Measurements from ENCODE around the gene INSYN1. TPM values are rescaled to one million over a fixed set of nuclear protein-coding genes. Genes with fewer than 3 reads are reported as not detected.

Gene INSYN1
- total and polyA plus RNA-seq, 2 donors (not counting 3 experiments of a cell fraction or from before 2014, with no cell fraction given) = 0.18 to 0.58 TPM

DNA sequence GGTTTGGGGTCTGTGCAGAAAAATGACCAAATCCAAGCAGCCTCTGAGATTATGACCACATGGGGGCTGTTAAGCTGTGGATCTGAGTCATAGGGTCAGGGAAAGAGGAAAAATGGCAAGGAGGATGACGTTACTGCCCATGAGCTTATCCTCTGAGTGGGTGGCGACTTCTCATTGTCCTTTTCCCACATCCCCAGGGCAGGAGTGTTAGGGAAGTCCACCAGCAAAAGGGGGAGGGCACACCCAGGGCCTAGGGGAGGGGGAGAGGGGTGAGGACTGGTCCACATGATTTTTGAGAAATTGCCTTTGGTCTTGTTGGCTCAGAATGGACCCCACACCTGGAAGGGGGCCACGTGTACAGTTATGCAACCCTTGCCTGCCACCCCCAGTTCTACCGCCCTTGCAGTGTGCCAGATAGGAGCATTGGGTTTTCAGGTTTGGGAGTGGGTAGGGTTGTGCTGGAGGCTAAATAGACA, 66.3 kb downstream of the INSYN1 start:
- BruUV-seq (replicated peaks) = no TSS peak
- DNase-seq (ENCODE audit: low read depth, low spot score) (peak; percentile 80), FAIRE-seq (peak; percentile 95)
- H3K9me3 ChIP-seq (replicated peaks; ENCODE audit: control insufficient read depth, insufficient read depth, low read length) = no peaks in the 10 kb centered on the region
- ChIA-PET POLR2A (no interaction called here), CTCF (interaction anchor here (0.8 to 10.8 kb wide), 8 partner anchors 9 to 446 kb away, joined by 3 to 368 read pairs (median 10); partner anchors contain the start of gene NPTN)
- peak overlapping the region; percentile 56 for H3K4me2 ChIP-seq (ENCODE audit: insufficient read depth, low read length)
- H3K27ac ChIP-seq (ENCODE audit: insufficient read depth, low read depth, low read length) = peak overlapping the region; percentile 48
- H2AFZ ChIP-seq (ENCODE audit: low read depth, low read length) = no peak overlapping the region
- intact Hi-C loops (cut with micrococcal nuclease) = loop anchor here (1.0 kb wide), 1 partner anchor 10 kb away; no protein-coding TSS in a partner anchor
- H3K9ac ChIP-seq (replicated peaks; ENCODE audit: extremely low read depth, insufficient read depth, low read length) = no peak overlapping the region
- peaks cover 51% of the 10 kb centered on the region for H3K4me1 ChIP-seq (ENCODE audit: control insufficient read depth, extremely low read depth, insufficient read depth, low read length)
- H3K9me1 ChIP-seq (replicated peaks; ENCODE audit: control insufficient read depth, extremely low read depth, insufficient read depth, low read length) = no peaks in the 10 kb centered on the region
- H3K4me3 ChIP-seq (replicated peaks in 1 of 3; ENCODE audit: insufficient read depth in 1 of 3, low read depth in 1 of 3, low read length in 3 of 3) = no peak overlapping the region
- dilution Hi-C loops (cut with MboI; ENCODE audit: extremely low pct_ligation_motif_present, low sequenced_read_pairs) = no loop called here
- TF ChIP-seq POLR2A (IDR thresholded peaks at IDR 0.05; ENCODE audit: low read depth, low read length) = no peak
- TF ChIP-seq GATA2 (IDR thresholded peaks at IDR 0.05; ENCODE audit: insufficient read depth, insufficient read length, low read depth, low read length) = no peak
- peak; percentile 76 for TF ChIP-seq FOS (IDR thresholded peaks at IDR 0.05; ENCODE audit: borderline replicate concordance, insufficient read depth, low read length)
- TF ChIP-seq POLR2AphosphoS5 (IDR thresholded peaks at IDR 0.05; ENCODE audit: insufficient read depth, low read depth, low read length) = no peak
- no peak for TF ChIP-seq EZH2 (IDR thresholded peaks at IDR 0.05; ENCODE audit: borderline replicate concordance, low read depth, low read length, severe bottlenecking)
- TF ChIP-seq, protein P1, sequence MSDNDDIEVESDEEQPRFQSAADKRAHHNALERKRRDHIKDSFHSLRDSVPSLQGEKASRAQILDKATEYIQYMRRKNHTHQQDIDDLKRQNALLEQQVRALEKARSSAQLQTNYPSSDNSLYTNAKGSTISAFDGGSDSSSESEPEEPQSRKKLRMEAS (IDR thresholded peaks at IDR 0.05; ENCODE audit: insufficient read depth, insufficient read length) = no peak
- peak; percentile 78 for TF ChIP-seq JUN (IDR thresholded peaks at IDR 0.05; ENCODE audit: borderline replicate concordance, insufficient read depth, insufficient read length, low read depth)
- no peak for TF ChIP-seq MYC (IDR thresholded peaks at IDR 0.05; ENCODE audit: low read depth, low read length)
- TF ChIP-seq, protein P2, sequence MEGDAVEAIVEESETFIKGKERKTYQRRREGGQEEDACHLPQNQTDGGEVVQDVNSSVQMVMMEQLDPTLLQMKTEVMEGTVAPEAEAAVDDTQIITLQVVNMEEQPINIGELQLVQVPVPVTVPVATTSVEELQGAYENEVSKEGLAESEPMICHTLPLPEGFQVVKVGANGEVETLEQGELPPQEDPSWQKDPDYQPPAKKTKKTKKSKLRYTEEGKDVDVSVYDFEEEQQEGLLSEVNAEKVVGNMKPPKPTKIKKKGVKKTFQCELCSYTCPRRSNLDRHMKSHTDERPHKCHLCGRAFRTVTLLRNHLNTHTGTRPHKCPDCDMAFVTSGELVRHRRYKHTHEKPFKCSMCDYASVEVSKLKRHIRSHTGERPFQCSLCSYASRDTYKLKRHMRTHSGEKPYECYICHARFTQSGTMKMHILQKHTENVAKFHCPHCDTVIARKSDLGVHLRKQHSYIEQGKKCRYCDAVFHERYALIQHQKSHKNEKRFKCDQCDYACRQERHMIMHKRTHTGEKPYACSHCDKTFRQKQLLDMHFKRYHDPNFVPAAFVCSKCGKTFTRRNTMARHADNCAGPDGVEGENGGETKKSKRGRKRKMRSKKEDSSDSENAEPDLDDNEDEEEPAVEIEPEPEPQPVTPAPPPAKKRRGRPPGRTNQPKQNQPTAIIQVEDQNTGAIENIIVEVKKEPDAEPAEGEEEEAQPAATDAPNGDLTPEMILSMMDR (IDR thresholded peaks at IDR 0.05; ENCODE audit: extremely low read depth in 1 of 2, insufficient read depth in 1 of 2, low read depth in 1 of 2, low read length in 2 of 2) = no peak
- H3K36me3 ChIP-seq (ENCODE audit: control insufficient read depth in 2 of 2, extremely low read depth in 1 of 2, insufficient read depth in 2 of 2, low read length in 2 of 2) = no peaks in the 10 kb centered on the region
- H3K27me3 ChIP-seq (ENCODE audit: control insufficient read depth in 2 of 2, insufficient read depth in 2 of 2, low read length in 2 of 2) = no peaks in the 10 kb centered on the region
- H3K79me2 ChIP-seq (ENCODE audit: control insufficient read depth, insufficient read depth, low read length) = peaks cover 44% of the 10 kb centered on the region
- H4K20me1 ChIP-seq (replicated peaks; ENCODE audit: control insufficient read depth, extremely low read depth, insufficient read depth, low read length) = no peaks in the 10 kb centered on the region

Data from endothelial cell of umbilical vein (primary cell).